ENCODE data around the gene AADAT. TPM values are rescaled to one million over a fixed set of nuclear protein-coding genes. Genes with fewer than 3 reads are reported as not detected.

The AADAT gene
- total RNA-seq, 1 experiment from 2014 or later, result 2.7 TPM

DNA sequence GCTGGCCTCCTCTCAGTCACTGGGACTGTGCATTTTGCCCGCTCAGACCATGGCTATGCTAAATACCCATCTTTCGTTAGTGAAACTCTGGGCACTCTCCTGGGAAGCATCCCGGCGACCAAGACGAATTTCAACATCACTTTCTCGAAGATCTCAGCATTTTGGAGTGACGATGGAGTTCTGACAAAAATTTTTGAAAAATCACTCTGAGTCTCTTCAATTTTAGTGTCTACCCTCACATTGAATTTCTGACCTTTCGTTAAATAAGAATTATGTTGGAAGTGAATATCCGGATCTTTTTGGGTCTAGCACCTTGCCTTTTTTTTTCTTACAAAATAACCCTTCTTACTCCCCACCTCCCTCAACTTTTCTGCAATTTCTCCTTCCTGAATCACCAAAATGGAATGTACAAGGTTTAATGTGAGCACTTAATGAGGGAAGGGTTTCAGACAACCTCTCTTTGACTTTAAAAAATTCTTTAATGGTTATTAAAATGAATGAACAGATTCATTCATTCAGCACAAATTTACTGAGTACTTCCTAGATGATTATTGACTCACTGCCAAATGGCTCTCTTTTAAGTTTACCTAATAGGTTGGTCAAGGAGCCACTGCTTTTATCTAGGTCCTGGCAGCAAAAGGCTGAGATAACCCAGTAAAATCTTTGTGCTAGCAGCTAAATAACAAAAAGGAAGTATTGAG is 746 bp upstream of the AADAT start:
- Histone ChIP-seq H3K9me2 (replicated peaks; ENCODE audit: low read length) (no peaks in the 10 kb centered on the region), H3K36me3 (ENCODE audit: low read depth, low read length) (no peaks in the 10 kb centered on the region), H3K9me3 (ENCODE audit: low read length) (no peaks in the 10 kb centered on the region), H3K27ac (ENCODE audit: low read length) (no peak overlapping the region), H3K27me3 (ENCODE audit: low read length) (no peaks in the 10 kb centered on the region), H3K79me2 (ENCODE audit: low read length) (peaks cover 4% of the 10 kb centered on the region; the same call in 1 of the 2 replicates), H3K4me2 (ENCODE audit: low read length) (peak overlapping the region; percentile 95), H3K9ac (ENCODE audit: low read length) (peak overlapping the region; percentile 67; the same call in 1 of the 2 replicates), H4K20me1 (ENCODE audit: low read length) (no peaks in the 10 kb centered on the region), H3K4me1 (ENCODE audit: insufficient read depth, low read length) (peaks cover 7% of the 10 kb centered on the region; the same call in 1 of the 2 replicates), H2AFZ (ENCODE audit: low read length) (peak overlapping the region; percentile 80), H3F3A (ENCODE audit: low read length, unreplicated experiment) (no peaks in the 10 kb centered on the region), H3K4me3 (ENCODE audit: low read length) (peak overlapping the region; percentile 86)
- peak; percentile 9; the same call in 1 of the 2 replicates for ATAC-seq
- DNase-seq, result peak; percentile 40
- intact Hi-C loops (cut with micrococcal nuclease), result no loop called here
- BruUV-seq (replicated peaks), result no TSS peak
- POLR2A ChIA-PET (ENCODE audit: unreplicated experiment), result no interaction called here
- TF ChIP-seq EZH2 (IDR thresholded peaks at IDR 0.05; ENCODE audit: low read length, unreplicated experiment) (no peak), EZH2phosphoT487 (IDR thresholded peaks at IDR 0.05; ENCODE audit: borderline replicate concordance, low read length) (no peak)
- TF ChIP-seq, protein P1, sequence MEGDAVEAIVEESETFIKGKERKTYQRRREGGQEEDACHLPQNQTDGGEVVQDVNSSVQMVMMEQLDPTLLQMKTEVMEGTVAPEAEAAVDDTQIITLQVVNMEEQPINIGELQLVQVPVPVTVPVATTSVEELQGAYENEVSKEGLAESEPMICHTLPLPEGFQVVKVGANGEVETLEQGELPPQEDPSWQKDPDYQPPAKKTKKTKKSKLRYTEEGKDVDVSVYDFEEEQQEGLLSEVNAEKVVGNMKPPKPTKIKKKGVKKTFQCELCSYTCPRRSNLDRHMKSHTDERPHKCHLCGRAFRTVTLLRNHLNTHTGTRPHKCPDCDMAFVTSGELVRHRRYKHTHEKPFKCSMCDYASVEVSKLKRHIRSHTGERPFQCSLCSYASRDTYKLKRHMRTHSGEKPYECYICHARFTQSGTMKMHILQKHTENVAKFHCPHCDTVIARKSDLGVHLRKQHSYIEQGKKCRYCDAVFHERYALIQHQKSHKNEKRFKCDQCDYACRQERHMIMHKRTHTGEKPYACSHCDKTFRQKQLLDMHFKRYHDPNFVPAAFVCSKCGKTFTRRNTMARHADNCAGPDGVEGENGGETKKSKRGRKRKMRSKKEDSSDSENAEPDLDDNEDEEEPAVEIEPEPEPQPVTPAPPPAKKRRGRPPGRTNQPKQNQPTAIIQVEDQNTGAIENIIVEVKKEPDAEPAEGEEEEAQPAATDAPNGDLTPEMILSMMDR (conservative IDR thresholded peaks at IDR 0.05; ENCODE audit: low read depth, low read length), result no peak
- CTCF ChIA-PET, result no interaction called here

DNA sequence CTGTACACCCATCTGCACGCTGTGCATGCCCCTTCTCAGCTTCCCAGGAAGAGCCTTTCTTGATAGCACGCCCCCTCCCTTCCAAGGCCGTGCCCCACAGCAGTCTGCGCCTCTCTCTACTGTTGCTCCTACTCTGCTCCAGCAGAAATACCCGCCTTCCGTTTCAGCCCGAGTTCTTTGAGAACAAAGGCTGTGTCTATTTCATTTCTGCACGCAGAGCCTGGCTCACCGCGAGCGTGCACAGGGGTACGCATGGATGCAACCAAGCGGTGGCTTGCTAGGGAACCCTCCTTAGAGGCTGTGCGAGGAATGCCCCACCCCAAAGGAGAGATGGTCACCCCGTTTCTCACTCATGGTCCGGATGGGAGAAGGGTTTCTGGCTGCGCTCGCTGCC is 485 bp downstream of the AADAT start:
- POLR2A ChIA-PET (ENCODE audit: unreplicated experiment), result no interaction called here
- H3K9me2 ChIP-seq (replicated peaks; ENCODE audit: low read length), result no peaks in the 10 kb centered on the region
- peak overlapping the region; percentile 99 for H2AFZ ChIP-seq (ENCODE audit: low read length)
- no TSS peak for BruUV-seq (replicated peaks)
- no peaks in the 10 kb centered on the region for H3K36me3 ChIP-seq (ENCODE audit: low read depth, low read length)
- H3K4me1 ChIP-seq (ENCODE audit: insufficient read depth, low read length), result peaks cover 7% of the 10 kb centered on the region; the same call in 1 of the 2 replicates
- intact Hi-C loops (cut with micrococcal nuclease), result no loop called here
- peaks cover 4% of the 10 kb centered on the region; the same call in 1 of the 2 replicates for H3K79me2 ChIP-seq (ENCODE audit: low read length)
- no peaks in the 10 kb centered on the region for H3K9me3 ChIP-seq (ENCODE audit: low read length)
- no peaks in the 10 kb centered on the region for H4K20me1 ChIP-seq (ENCODE audit: low read length)
- no peak for TF ChIP-seq EZH2 (IDR thresholded peaks at IDR 0.05; ENCODE audit: low read length, unreplicated experiment)
- TF ChIP-seq EZH2phosphoT487 (IDR thresholded peaks at IDR 0.05; ENCODE audit: borderline replicate concordance, low read length), result no peak
- TF ChIP-seq, protein P1 (conservative IDR thresholded peaks at IDR 0.05; ENCODE audit: low read depth, low read length), result no peak
- peak; percentile 48 for ATAC-seq
- H3K27ac ChIP-seq (ENCODE audit: low read length), result no peak overlapping the region
- H3K9ac ChIP-seq (ENCODE audit: low read length), result peak overlapping the region; percentile 67
- CTCF ChIA-PET, result no interaction called here
- peak overlapping the region; percentile 86 for H3K4me3 ChIP-seq (ENCODE audit: low read length)
- H3K27me3 ChIP-seq (ENCODE audit: low read length), result no peaks in the 10 kb centered on the region
- peak; percentile 27 for DNase-seq
- H3K4me2 ChIP-seq (ENCODE audit: low read length), result peak overlapping the region; percentile 95
- no peaks in the 10 kb centered on the region for H3F3A ChIP-seq (ENCODE audit: low read length, unreplicated experiment)

DNA sequence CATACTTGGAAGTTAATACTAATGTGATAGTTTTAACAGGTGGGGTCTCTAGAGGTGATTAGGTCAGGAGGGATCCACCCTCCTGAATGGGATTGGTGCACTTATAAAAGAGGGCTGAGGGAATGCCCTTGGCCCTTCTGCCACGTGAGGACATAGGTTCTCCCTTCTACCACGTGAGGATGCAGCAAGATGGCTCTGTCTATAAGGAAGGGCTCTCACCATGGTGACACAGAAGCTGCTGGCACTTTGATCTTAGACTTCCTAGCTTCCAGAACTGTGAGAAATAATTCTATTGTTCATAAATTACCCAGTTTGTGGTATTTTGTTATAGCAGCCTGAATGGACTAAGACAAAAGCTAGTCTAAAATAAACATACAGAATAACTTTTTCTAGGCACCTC is 1.0 kb downstream of the AADAT start:
- H3F3A ChIP-seq (ENCODE audit: low read length, unreplicated experiment), result no peaks in the 10 kb centered on the region
- H3K9ac ChIP-seq (ENCODE audit: low read length), result no peak overlapping the region
- peak overlapping the region; percentile 95 for H3K4me2 ChIP-seq (ENCODE audit: low read length)
- no peaks in the 10 kb centered on the region for H4K20me1 ChIP-seq (ENCODE audit: low read length)
- peak overlapping the region; percentile 99 for H2AFZ ChIP-seq (ENCODE audit: low read length)
- H3K27ac ChIP-seq (ENCODE audit: low read length), result no peak overlapping the region
- POLR2A ChIA-PET (ENCODE audit: unreplicated experiment), result no interaction called here
- H3K4me1 ChIP-seq (ENCODE audit: insufficient read depth, low read length), result peaks cover 7% of the 10 kb centered on the region; the same call in 1 of the 2 replicates
- intact Hi-C loops (cut with micrococcal nuclease), result no loop called here
- no peaks in the 10 kb centered on the region for H3K9me2 ChIP-seq (replicated peaks; ENCODE audit: low read length)
- H3K27me3 ChIP-seq (ENCODE audit: low read length), result no peaks in the 10 kb centered on the region
- ATAC-seq (no peak), DNase-seq (no peak)
- no peaks in the 10 kb centered on the region for H3K36me3 ChIP-seq (ENCODE audit: low read depth, low read length)
- peak overlapping the region; percentile 86 for H3K4me3 ChIP-seq (ENCODE audit: low read length)
- CTCF ChIA-PET, result no interaction called here
- H3K79me2 ChIP-seq (ENCODE audit: low read length), result peaks cover 4% of the 10 kb centered on the region; the same call in 1 of the 2 replicates
- no TSS peak for BruUV-seq (replicated peaks)
- TF ChIP-seq EZH2phosphoT487 (IDR thresholded peaks at IDR 0.05; ENCODE audit: borderline replicate concordance, low read length) (no peak), EZH2 (IDR thresholded peaks at IDR 0.05; ENCODE audit: low read length, unreplicated experiment) (no peak)
- TF ChIP-seq, protein P1 (conservative IDR thresholded peaks at IDR 0.05; ENCODE audit: low read depth, low read length), result no peak
- no peaks in the 10 kb centered on the region for H3K9me3 ChIP-seq (ENCODE audit: low read length)

Measured in PC-3 (cell line).